ENCODE measurements around the gene PC.

Gene PC

DNA sequence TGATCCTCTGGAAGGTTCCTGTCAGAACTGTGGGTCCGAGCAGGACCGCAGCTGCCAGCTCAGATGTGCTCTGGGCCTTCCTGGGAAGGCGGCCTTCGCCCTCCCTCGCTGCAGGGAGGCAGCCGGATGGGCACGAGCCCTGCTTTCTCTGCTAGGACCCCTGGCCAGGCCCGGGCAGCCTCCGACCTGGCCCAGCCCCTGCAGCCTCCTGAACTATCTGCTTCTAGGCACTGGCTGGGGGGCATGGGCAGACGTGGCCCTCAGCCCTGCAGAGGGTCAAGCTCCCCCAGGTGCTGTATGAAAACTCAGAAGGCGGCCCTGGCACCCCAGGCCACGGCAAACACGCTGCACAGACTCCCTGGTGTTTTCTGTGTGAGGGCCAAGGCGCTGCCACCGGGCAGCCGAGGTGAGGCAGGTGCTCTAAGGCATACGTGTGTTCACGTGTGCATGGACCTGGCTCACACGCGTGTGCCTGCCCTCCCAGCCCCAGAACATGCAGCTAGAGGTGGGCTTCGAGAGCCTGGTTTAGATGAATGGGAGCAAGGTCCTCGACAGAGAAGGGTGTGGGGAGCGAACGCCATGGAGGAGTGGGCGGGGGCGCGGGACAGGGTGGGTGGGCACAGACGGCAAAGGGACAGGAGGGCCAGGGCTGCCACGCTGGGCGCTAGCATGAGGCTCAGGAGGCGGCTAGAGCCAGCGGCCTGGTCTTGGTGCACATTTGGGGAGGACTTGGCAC is 97.0 kb downstream of the PC start:
- H3K4me3 ChIP-seq (ENCODE audit: low read depth, low read length): no peak overlapping the region
- TF ChIP-seq, protein P1, sequence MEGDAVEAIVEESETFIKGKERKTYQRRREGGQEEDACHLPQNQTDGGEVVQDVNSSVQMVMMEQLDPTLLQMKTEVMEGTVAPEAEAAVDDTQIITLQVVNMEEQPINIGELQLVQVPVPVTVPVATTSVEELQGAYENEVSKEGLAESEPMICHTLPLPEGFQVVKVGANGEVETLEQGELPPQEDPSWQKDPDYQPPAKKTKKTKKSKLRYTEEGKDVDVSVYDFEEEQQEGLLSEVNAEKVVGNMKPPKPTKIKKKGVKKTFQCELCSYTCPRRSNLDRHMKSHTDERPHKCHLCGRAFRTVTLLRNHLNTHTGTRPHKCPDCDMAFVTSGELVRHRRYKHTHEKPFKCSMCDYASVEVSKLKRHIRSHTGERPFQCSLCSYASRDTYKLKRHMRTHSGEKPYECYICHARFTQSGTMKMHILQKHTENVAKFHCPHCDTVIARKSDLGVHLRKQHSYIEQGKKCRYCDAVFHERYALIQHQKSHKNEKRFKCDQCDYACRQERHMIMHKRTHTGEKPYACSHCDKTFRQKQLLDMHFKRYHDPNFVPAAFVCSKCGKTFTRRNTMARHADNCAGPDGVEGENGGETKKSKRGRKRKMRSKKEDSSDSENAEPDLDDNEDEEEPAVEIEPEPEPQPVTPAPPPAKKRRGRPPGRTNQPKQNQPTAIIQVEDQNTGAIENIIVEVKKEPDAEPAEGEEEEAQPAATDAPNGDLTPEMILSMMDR (conservative IDR thresholded peaks at IDR 0.05; ENCODE audit: low read depth, low read length): no peak
- no peak for DNase-seq (ENCODE audit: low read depth)

DNA sequence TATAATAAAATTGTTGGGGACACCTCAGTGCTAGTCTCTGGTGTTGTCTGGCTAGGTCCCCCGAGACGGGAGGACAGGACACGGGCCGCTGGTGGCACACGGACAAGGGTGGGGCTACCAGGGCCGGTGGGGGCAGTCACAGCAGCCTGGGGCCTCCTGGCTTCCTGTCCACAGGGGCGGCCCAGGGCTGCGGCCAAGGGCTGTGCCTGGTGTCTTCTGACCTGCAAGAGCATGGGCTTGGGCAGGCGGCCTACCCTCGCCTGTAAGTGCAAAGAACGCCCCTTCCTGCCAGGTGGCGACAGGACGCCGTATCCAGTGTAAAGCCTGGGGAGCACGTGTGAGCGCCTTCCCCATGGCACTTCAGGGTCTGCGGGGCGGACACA is 97.7 kb downstream of the PC start:
- DNase-seq (ENCODE audit: low read depth): peak; percentile 35
- TF ChIP-seq, protein P1 (conservative IDR thresholded peaks at IDR 0.05; ENCODE audit: low read depth, low read length): no peak
- H3K4me3 ChIP-seq (ENCODE audit: low read depth, low read length): no peak overlapping the region

DNA sequence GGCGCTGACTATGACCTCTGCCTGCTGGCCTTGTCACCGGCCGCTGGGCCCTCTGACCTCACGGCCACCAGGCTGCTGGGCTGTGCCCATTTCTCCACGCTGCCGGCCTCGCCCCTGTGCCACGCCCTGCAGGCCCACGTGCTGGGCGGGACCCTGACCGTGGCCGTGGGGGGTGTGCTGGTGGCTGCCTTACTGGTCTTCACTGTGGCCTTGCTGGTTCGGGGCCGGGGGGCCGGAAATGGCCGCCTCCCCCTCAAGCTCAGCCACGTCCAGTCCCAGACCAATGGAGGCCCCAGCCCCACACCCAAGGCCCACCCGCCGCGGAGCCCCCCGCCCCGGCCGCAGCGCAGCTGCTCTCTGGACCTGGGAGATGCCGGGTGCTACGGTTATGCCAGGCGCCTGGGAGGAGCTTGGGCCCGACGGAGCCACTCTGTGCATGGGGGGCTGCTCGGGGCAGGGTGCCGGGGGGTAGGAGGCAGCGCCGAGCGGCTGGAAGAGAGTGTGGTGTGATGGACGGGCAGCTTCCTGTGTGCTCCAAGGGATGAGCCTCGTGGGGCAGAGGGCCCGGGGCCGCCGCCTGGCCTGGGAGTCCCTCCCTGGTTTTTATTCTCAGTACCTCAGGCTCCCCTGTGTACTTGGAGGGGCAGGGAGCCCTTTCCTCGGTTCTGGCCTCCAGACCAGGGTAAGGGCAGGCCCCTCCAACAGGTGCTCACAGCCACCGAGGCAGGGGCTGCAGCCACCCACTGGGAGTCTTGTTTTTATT is 98.3 kb downstream of the PC start:
- TF ChIP-seq, protein P1 (conservative IDR thresholded peaks at IDR 0.05; ENCODE audit: low read depth, low read length): no peak
- DNase-seq (ENCODE audit: low read depth): no peak
- H3K4me3 ChIP-seq (ENCODE audit: low read depth, low read length): no peak overlapping the region

DNA sequence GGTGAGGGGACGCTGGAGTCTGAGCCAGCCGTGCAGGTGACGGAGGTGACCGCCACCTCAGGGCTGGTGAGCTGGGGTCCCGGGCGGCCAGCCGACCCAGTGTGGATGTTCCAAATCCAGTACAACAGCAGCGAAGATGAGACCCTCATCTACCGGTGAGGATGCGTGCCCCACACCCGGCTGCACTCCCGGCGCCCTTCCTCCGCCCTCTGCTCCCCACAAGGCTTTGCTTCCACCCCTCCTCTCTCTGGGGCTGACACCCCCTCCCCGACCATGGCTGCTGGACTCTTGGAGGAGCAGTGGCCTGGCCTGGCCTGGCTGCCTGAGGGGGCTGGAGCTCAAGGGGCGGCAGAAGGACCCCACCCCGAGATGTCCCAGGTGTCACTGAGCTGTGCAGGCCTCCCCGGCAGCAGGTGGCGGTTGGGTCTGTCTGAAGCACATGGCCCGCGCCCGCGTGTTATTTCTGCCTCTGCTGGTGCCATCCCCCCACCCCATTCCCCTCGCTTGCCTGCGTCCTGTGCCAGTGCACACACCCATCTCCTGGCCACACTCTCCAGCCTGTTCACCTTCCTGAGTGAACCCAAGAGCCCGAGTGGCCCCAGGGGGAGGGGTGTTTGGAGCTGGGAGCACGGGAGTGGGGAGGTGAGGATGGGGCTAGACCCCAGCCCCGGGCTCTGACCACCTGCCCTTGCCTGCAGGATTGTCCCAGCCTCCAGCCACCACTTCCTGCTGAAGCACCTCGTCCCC is 99.1 kb downstream of the PC start:
- DNase-seq (ENCODE audit: low read depth): no peak
- H3K4me3 ChIP-seq (ENCODE audit: low read depth, low read length): no peak overlapping the region
- TF ChIP-seq, protein P1 (conservative IDR thresholded peaks at IDR 0.05; ENCODE audit: low read depth, low read length): no peak

DNA sequence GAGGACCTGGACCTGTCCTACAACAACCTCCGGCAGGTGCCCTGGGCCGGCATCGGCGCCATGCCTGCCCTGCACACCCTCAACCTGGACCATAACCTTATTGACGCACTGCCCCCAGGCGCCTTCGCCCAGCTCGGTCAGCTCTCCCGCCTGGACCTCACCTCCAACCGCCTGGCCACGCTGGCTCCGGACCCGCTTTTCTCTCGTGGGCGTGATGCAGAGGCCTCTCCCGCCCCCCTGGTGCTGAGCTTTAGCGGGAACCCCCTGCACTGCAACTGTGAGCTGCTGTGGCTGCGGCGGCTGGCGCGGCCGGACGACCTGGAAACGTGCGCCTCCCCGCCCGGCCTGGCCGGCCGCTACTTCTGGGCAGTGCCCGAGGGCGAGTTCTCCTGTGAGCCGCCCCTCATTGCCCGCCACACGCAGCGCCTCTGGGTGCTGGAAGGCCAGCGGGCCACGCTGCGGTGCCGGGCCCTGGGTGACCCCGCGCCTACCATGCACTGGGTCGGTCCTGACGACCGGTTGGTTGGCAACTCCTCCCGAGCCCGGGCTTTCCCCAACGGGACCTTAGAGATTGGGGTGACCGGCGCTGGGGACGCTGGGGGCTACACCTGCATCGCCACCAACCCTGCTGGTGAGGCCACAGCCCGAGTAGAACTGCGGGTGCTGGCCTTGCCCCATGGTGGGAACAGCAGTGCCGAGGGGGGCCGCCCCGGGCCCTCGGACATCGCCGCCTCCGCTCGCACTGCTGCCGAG is 99.8 kb downstream of the PC start:
- H3K4me3 ChIP-seq (ENCODE audit: low read depth, low read length): peak overlapping the region; percentile 68
- TF ChIP-seq, protein P1 (conservative IDR thresholded peaks at IDR 0.05; ENCODE audit: low read depth, low read length): no peak

DNA sequence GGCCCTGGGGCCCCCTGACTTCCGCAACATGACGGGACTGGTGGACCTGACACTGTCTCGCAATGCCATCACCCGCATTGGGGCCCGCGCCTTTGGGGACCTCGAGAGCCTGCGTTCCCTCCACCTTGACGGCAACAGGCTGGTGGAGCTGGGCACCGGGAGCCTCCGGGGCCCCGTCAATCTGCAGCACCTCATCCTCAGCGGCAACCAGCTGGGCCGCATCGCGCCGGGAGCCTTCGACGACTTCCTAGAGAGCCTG is 100.3 kb downstream of the PC start:
- TF ChIP-seq, protein P1 (conservative IDR thresholded peaks at IDR 0.05; ENCODE audit: low read depth, low read length): no peak
- no peak for DNase-seq (ENCODE audit: low read depth)
- peak overlapping the region; percentile 68 for H3K4me3 ChIP-seq (ENCODE audit: low read depth, low read length)

More for the DNA sequence above, 99.8 kb downstream of the PC start:
- DNase-seq (ENCODE audit: low read depth): no peak

All from choroid plexus epithelial cell (primary cell).